Activated CD8-positive, alpha-beta memory T cell treated with anti-CD3 and anti-CD28 coated beads, Interleukin-2, amount 10 ng/mL, durations not matched to agents 7 days and 5 days (primary cell): ENCODE measurements around the gene NKX2-4. TPM values are rescaled to one million over a fixed set of nuclear protein-coding genes. Genes with fewer than 3 reads are reported as not detected.

Source experiments
- ATAC-seq: fragments of 150-1000 bp; cut with Tn5 transposase; one replicate; pipeline ENCODE4 v1.10.0; 2021; ENCODE audit warnings: moderate library complexity
- CTCF ChIA-PET: fragments of 350-600 bp; sonication (Branson Sonifier 250); formaldehyde crosslinking; loops from one replicate; lab custom pipeline; 2021; ENCODE audit warnings: antibody characterized with exemption; lab: Charles Lee
- DNase-seq: peaks from one replicate; pipeline ENCODE4 v3.0.0-alpha.2; 2020
- H3K27ac Mint-ChIP-seq: one replicate; pipeline ENCODE4 v1.8.0; 2021; ENCODE audit warnings: mild to moderate bottlenecking, mixed read lengths
- H3K27me3 Mint-ChIP-seq: one replicate; pipeline ENCODE4 v1.8.0; 2021; ENCODE audit warnings: mixed read lengths
- H3K36me3 Mint-ChIP-seq: one replicate; pipeline ENCODE4 v1.8.0; 2021; ENCODE audit warnings: mild to moderate bottlenecking, mixed read lengths
- H3K4me1 Mint-ChIP-seq: one replicate; pipeline ENCODE4 v1.8.0; 2021; ENCODE audit warnings: mixed read lengths
- H3K4me3 Mint-ChIP-seq: one replicate; pipeline ENCODE4 v1.8.0; 2021; ENCODE audit warnings: mild to moderate bottlenecking, moderate library complexity, mixed read lengths
- H3K9me3 Mint-ChIP-seq: one replicate; pipeline ENCODE4 v1.8.0; 2022; ENCODE audit warnings: low read depth, mixed read lengths
- total RNA-seq, 2 experiments: library from RNA; stranded (reverse); gene quantifications; one replicate each; pipeline ENCODE4 v1.2.3, GENCODE V29; 2021

The NKX2-4 gene
- total RNA-seq, 2 experiments from 2014 or later, result not detected

GRCh38 chr20:21399005-21399475 is 1.7 kb upstream of the NKX2-4 start:
- ATAC-seq (no peak), DNase-seq (no peak)
- peaks cover 3% of the 10 kb centered on the region for H3K36me3 Mint-ChIP-seq
- CTCF ChIA-PET, result no interaction called here
- H3K27ac Mint-ChIP-seq, result no peak overlapping the region
- no peak overlapping the region for H3K4me3 Mint-ChIP-seq
- H3K4me1 Mint-ChIP-seq, result peaks cover 12% of the 10 kb centered on the region
- peaks cover 76% of the 10 kb centered on the region for H3K27me3 Mint-ChIP-seq
- no peaks in the 10 kb centered on the region for H3K9me3 Mint-ChIP-seq

GRCh38 chr20:21398109-21399004 is 1.0 kb upstream of the NKX2-4 start:
- no peak for DNase-seq
- Mint-ChIP-seq H3K9me3 (no peaks in the 10 kb centered on the region), H3K4me1 (peaks cover 12% of the 10 kb centered on the region), H3K36me3 (peaks cover 3% of the 10 kb centered on the region), H3K4me3 (no peak overlapping the region), H3K27me3 (peaks cover 77% of the 10 kb centered on the region), H3K27ac (peak overlapping the region; percentile 59)
- no peak for ATAC-seq
- CTCF ChIA-PET, result no interaction called here

- no peak overlapping the region for H3K4me3 Mint-ChIP-seq
- CTCF ChIA-PET, result no interaction called here
Observed at GRCh38 chr20:21396599-21397340, 556 bp downstream of the NKX2-4 start.

GRCh38 chr20:21395666-21396598 is 1.4 kb downstream of the NKX2-4 start:
- DNase-seq, result peak; percentile 56
- H3K4me3 Mint-ChIP-seq, result peak overlapping the region; percentile 36
- H3K27me3 Mint-ChIP-seq, result peaks cover 80% of the 10 kb centered on the region
- peaks cover 23% of the 10 kb centered on the region for H3K4me1 Mint-ChIP-seq
- H3K27ac Mint-ChIP-seq, result peak overlapping the region; percentile 47
- peak; percentile 64 for ATAC-seq
- CTCF ChIA-PET, result interaction anchor here (1.1 to 2.8 kb wide), 2 partner anchors 10 to 160 kb away, joined by 3 to 13 read pairs; no protein-coding TSS in a partner anchor
- peaks cover 11% of the 10 kb centered on the region for H3K36me3 Mint-ChIP-seq
- no peaks in the 10 kb centered on the region for H3K9me3 Mint-ChIP-seq

More at GRCh38 chr20:21396599-21397340, 556 bp downstream of the NKX2-4 start:
- no peak for DNase-seq
- Mint-ChIP-seq H3K36me3 (peaks cover 7% of the 10 kb centered on the region), H3K27me3 (peaks cover 81% of the 10 kb centered on the region), H3K27ac (no peak overlapping the region), H3K4me1 (peaks cover 20% of the 10 kb centered on the region), H3K9me3 (no peaks in the 10 kb centered on the region)
- peak; percentile 42 for ATAC-seq

- peaks cover 23% of the 10 kb centered on the region for H3K4me1 Mint-ChIP-seq
- no peaks in the 10 kb centered on the region for H3K9me3 Mint-ChIP-seq
- peaks cover 76% of the 10 kb centered on the region for H3K27me3 Mint-ChIP-seq
- peak overlapping the region; percentile 36 for H3K4me3 Mint-ChIP-seq
- H3K27ac Mint-ChIP-seq, result peak overlapping the region; percentile 47
- peaks cover 18% of the 10 kb centered on the region for H3K36me3 Mint-ChIP-seq
- no peak for ATAC-seq
- no peak for DNase-seq
- CTCF ChIA-PET, result interaction anchor here (0.6 to 2.8 kb wide), 4 partner anchors 9 to 160 kb away, joined by 3 to 13 read pairs (median 4); no protein-coding TSS in a partner anchor
Observed at GRCh38 chr20:21395051-21395665, 2.2 kb downstream of the NKX2-4 start.

DNA sequence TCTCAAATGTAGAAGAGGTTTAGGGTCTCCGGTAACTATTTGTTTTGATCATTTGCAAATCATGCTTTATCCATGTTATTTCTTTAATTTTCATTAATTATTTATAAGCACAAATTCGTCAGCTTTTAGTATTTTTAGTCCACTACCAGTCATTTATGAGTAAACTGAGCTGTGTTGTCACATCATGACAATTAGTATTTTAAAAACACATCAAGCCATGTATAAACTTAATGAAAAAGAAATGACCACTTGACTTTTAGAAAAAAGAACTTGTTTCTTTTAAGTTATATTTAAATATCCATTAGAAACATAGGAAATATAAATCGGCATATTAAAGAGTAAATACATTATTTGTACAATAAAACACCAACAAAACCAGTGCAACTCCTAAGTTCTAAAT is 2.8 kb downstream of the NKX2-4 start:
- H3K4me1 Mint-ChIP-seq, result peaks cover 23% of the 10 kb centered on the region
- DNase-seq, result no peak
- no peak overlapping the region for H3K4me3 Mint-ChIP-seq
- no peaks in the 10 kb centered on the region for H3K9me3 Mint-ChIP-seq
- CTCF ChIA-PET, result interaction anchor here (0.6 to 2.8 kb wide), 3 partner anchors 48 to 159 kb away, joined by 3 to 13 read pairs (median 4); no protein-coding TSS in a partner anchor
- peaks cover 21% of the 10 kb centered on the region for H3K36me3 Mint-ChIP-seq
- no peak overlapping the region for H3K27ac Mint-ChIP-seq
- ATAC-seq, result no peak
- peaks cover 70% of the 10 kb centered on the region for H3K27me3 Mint-ChIP-seq

- CTCF ChIA-PET, result interaction anchor here (1.3 to 2.8 kb wide), 2 partner anchors 111 to 158 kb away, joined by 4 to 13 read pairs; no protein-coding TSS in a partner anchor
- H3K27me3 Mint-ChIP-seq, result peaks cover 64% of the 10 kb centered on the region
- peaks cover 23% of the 10 kb centered on the region for H3K4me1 Mint-ChIP-seq
Observed at GRCh38 chr20:21393816-21394519, 3.4 kb downstream of the NKX2-4 start.

DNA sequence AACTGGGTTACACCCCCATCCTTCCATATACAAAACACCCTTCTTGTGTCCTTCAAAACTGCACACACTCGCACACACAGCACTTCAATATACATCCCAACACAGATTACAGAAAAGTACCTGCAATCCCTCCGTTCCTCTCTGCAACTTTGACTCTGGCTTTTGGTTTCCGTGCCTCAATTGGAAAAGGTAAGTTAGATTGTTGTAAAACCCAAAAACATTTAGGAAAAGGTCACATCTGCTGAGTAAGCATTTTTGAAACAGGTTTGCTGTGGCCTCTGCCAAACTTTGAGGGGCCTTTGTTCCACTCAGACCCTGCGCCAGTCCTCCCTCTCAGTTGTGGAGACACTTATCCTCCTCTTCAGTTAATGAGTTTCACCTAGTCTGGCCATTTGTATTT is 4.2 kb downstream of the NKX2-4 start:
- Mint-ChIP-seq H3K4me3 (no peak overlapping the region), H3K27me3 (peaks cover 56% of the 10 kb centered on the region), H3K4me1 (peaks cover 23% of the 10 kb centered on the region), H3K27ac (no peak overlapping the region), H3K9me3 (no peaks in the 10 kb centered on the region), H3K36me3 (peaks cover 24% of the 10 kb centered on the region)
- CTCF ChIA-PET, result interaction anchor here (2.8 kb wide), 1 partner anchor 158 kb away, joined by 13 read pairs; no protein-coding TSS in a partner anchor
- DNase-seq, result no peak
- ATAC-seq, result no peak

More at GRCh38 chr20:21393816-21394519, 3.4 kb downstream of the NKX2-4 start:
- Mint-ChIP-seq H3K4me3 (no peak overlapping the region), H3K27ac (no peak overlapping the region), H3K9me3 (no peaks in the 10 kb centered on the region), H3K36me3 (peaks cover 22% of the 10 kb centered on the region)
- ATAC-seq (no peak), DNase-seq (no peak)

DNA sequence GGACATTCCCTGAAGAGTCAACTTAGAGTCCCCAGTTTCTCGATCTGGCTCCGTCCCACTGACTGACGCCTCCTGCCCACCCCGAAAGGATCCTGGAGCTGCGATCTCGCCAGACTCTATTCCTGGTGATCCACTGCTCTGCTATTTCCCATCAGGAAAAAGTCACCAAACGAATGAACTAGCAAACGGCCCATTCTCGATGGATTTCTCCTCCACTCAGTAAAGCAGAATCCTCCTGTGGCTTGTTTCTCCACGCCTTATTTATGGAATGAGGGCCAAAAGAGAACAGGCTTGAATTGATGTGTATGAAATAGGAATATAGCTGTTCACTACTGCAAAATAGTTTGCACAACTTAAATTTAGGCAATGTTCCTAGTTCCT is 5.4 kb downstream of the NKX2-4 start:
- Mint-ChIP-seq H3K9me3 (no peaks in the 10 kb centered on the region), H3K27me3 (peaks cover 48% of the 10 kb centered on the region), H3K27ac (no peak overlapping the region), H3K36me3 (peaks cover 28% of the 10 kb centered on the region), H3K4me3 (peak overlapping the region; percentile 26), H3K4me1 (peaks cover 19% of the 10 kb centered on the region)
- DNase-seq, result no peak
- CTCF ChIA-PET, result interaction anchor here (0.8 to 2.9 kb wide), 3 partner anchors 76 to 156 kb away, joined by 3 to 21 read pairs (median 3); no protein-coding TSS in a partner anchor
- ATAC-seq, result no peak

DNA sequence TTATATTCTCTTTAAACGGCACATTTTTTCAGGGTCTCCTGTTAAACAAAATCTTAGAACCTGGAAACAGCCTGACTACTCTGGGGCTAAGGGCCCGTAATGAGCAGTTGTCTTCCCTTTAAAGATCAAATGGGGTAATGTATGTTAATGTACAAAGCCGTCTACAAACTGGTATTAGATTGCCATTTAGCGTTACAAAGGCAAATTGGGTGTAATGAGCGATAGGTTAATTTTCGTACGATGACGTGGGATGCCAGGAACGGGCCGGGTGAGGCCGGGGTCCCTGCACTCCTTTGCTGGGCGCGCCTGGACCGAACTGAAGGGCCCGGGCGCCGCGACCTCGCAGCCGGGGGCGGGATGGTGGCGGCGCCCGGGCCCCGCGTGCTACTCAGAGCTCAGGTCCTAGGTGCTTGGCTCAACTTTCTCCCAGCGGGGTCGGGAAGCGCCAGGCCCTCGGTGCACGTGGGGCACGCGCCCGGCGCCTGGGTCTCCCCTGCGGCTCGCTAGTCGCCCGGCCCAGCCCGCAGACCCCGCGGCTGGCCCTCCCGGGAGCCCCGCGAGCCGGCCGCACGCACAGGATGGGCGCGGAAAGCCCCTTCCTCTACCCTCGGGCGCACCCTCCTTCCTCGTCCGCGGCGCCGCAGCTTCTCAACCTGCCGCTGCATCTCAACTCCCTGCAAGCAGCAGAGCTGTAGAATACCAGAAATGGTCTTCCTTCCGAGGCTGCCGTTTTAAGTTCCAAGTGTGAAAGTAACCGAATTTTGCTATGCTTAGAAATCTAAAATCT is 5.9 kb downstream of the NKX2-4 start:
- H3K9me3 Mint-ChIP-seq, result no peaks in the 10 kb centered on the region
- CTCF ChIA-PET, result interaction anchor here (0.8 to 2.9 kb wide), 4 partner anchors 76 to 155 kb away, joined by 3 to 21 read pairs (median 4); no protein-coding TSS in a partner anchor
- peaks cover 48% of the 10 kb centered on the region for H3K27me3 Mint-ChIP-seq
- peaks cover 19% of the 10 kb centered on the region for H3K4me1 Mint-ChIP-seq
- H3K4me3 Mint-ChIP-seq, result peak overlapping the region; percentile 26
- H3K36me3 Mint-ChIP-seq, result peaks cover 32% of the 10 kb centered on the region
- ATAC-seq, result no peak
- DNase-seq, result no peak
- H3K27ac Mint-ChIP-seq, result no peak overlapping the region

GRCh38 chr20:21390768-21391167 is 6.6 kb downstream of the NKX2-4 start:
- Mint-ChIP-seq H3K27ac (no peak overlapping the region), H3K36me3 (peaks cover 36% of the 10 kb centered on the region), H3K4me1 (peaks cover 17% of the 10 kb centered on the region), H3K27me3 (peaks cover 46% of the 10 kb centered on the region), H3K9me3 (no peaks in the 10 kb centered on the region), H3K4me3 (no peak overlapping the region)
- DNase-seq, result no peak
- CTCF ChIA-PET, result interaction anchor here (1.2 to 2.9 kb wide), 3 partner anchors 75 to 155 kb away, joined by 3 to 21 read pairs (median 4); no protein-coding TSS in a partner anchor
- ATAC-seq, result no peak
